ENCODE data around the gene PALD1.

The PALD1 gene

GRCh38 chr10:70615784-70616522, 137.4 kb downstream of the PALD1 start:
- no peak for DNase-seq

GRCh38 chr10:70616761-70617160, 138.2 kb downstream of the PALD1 start:
- DNase-seq: no peak
